ENCODE measurements around the gene TTF1.

DNA sequence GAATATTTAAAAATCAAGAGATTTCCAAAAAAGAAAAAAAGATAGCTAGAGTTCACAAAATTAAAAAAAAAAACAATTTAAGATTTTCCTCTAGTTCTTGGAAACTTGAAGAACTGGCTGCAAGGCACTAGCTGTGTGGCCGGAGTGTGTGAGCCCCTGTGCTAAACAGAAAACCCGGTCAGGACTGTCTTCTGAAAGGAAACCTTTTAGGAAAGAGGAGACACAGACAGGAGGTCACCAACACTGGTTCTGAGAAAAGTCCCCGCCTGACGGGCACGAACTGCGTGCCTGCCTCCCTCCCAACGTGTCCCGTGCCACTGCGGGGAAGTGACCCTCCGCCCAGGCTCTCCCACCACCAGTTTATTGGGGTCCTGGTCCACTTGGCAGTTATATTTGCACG lies 15.2 kb downstream of the TTF1 start:
- TF ChIP-seq RORB (CRISPR knock-in tag; IDR thresholded peaks at IDR 0.05) (no peak), TEAD4 (CRISPR knock-in tag; IDR thresholded peaks at IDR 0.05) (no peak), ZNF671 (CRISPR knock-in tag; IDR thresholded peaks at IDR 0.05) (no peak)

All from WTC11 (cell line).